Tibial nerve (tissue), 4 donors: ENCODE data around the gene KRTAP5-6.

ENCODE experiments used
- CTCF ChIP-seq, 5 experiments: fragments of 200-600 bp in 3 of 5; fragments of 450-650 bp in 2 of 5; sonication (generic) in 3 of 5; IDR thresholded peaks; one replicate each; pipeline ENCODE4 v1.5.1; 2016 to 2019; ENCODE audit warnings: antibody characterized with exemption in 5 of 5, mild to moderate bottlenecking in 3 of 5, moderate library complexity in 2 of 5
- EP300 ChIP-seq, 2 donors: sonication (generic); formaldehyde crosslinking; IDR thresholded peaks; one replicate each; pipeline ENCODE4 v1.6.1; 2017; ENCODE audit warnings: antibody characterized with exemption in 2 of 2, mild to moderate bottlenecking in 1 of 2
- POLR2A ChIP-seq, 2 donors: fragments of 450-650 bp; IDR thresholded peaks; one replicate each; pipeline ENCODE4 v1.6.1; 2017; ENCODE audit warnings: antibody characterized with exemption in 2 of 2, mild to moderate bottlenecking in 2 of 2, moderate library complexity in 2 of 2

GRCh38 chr11:1741741-1742140, 44.7 kb downstream of the KRTAP5-6 start:
- TF ChIP-seq CTCF (IDR thresholded peaks at IDR 0.05): no peak
- no peak for TF ChIP-seq POLR2A (IDR thresholded peaks at IDR 0.05)
- TF ChIP-seq EP300 (IDR thresholded peaks at IDR 0.05): no peak
